ENCODE measurements around the gene PCNX1. TPM values are rescaled to one million over a fixed set of nuclear protein-coding genes. Genes with fewer than 3 reads are reported as not detected.

Gene PCNX1
- total and polyA plus RNA-seq, 9 of the 15 experiments (the other 6 are each of a cell fraction or from before 2014, with no cell fraction given): 0.30 to 4.5 (median 2.3) TPM

GRCh38 chr14:71138448-71139293 is 231.4 kb downstream of the PCNX1 start (continued):
- TF ChIP-seq REST (IDR thresholded peaks at IDR 0.05; ENCODE audit: borderline replicate concordance) (peak; percentile 76), REST (CRISPR knock-in tag; IDR thresholded peaks at IDR 0.05; ENCODE audit: low read depth) (no peak), SMC3 (conservative IDR thresholded peaks at IDR 0.05; ENCODE audit: insufficient read depth, low read depth, low read length) (peak; percentile 77), FOXM1 (IDR thresholded peaks at IDR 0.05; ENCODE audit: low read depth) (no peak), FOXM1 (CRISPR knock-in tag; IDR thresholded peaks at IDR 0.05; ENCODE audit: low read depth) (no peak), KDM1A (IDR thresholded peaks at IDR 0.05) (peak; percentile 21 to 48; a peak in 3 of 4 replicates), CC2D1A (IDR thresholded peaks at IDR 0.05) (0 out of 2 replicates have a peak, but pooled peaks have one; percentile 21), RAD21 (CRISPR knock-in tag; conservative IDR thresholded peaks at IDR 0.05 in 1 of 2, IDR thresholded peaks at IDR 0.05 in 1 of 2) (peak; percentile 71 to 87), THRB (CRISPR knock-in tag; conservative IDR thresholded peaks at IDR 0.05) (0 out of 2 replicates have a peak, but pooled peaks have one; percentile 9), STAG1 (CRISPR knock-in tag; IDR thresholded peaks at IDR 0.05; ENCODE audit: borderline replicate concordance) (peak; percentile 76; the same call in 1 of the 2 replicates)
